Type B pancreatic cell (in vitro differentiated cells): ENCODE data around the gene ERGIC3. TPM values are rescaled to one million over a fixed set of nuclear protein-coding genes. Genes with fewer than 3 reads are reported as not detected.

Source experiments
- DNase-seq: peaks from one replicate; pipeline ENCODE4 v3.0.0; 2021; ENCODE audit warnings: mixed read lengths; ENCODE audit not compliant: unreplicated experiment; ENCODE audit errors: extremely low spot score
- H3K27ac Mint-ChIP-seq: 2 replicates; pipeline ENCODE4 v1.8.0; 2021; ENCODE audit warnings: mild to moderate bottlenecking, mixed read lengths
- H3K27me3 Mint-ChIP-seq: 2 replicates; pipeline ENCODE4 v1.8.0; 2021; ENCODE audit warnings: mixed read lengths
- H3K36me3 Mint-ChIP-seq: 2 replicates; pipeline ENCODE4 v1.8.0; 2021; ENCODE audit warnings: mixed read lengths
- H3K4me1 Mint-ChIP-seq: one replicate; pipeline ENCODE4 v1.8.0; 2021; ENCODE audit warnings: mixed read lengths; ENCODE audit not compliant: unreplicated experiment
- H3K4me3 Mint-ChIP-seq: 2 replicates; pipeline ENCODE4 v1.8.0; 2021; ENCODE audit warnings: mild to moderate bottlenecking, mixed read lengths
- H3K9me3 Mint-ChIP-seq: 2 replicates; pipeline ENCODE4 v1.8.0; 2021; ENCODE audit warnings: mixed read lengths
- CTCF ChIP-seq: fragments of 200-600 bp; sonication (generic); conservative IDR thresholded peaks from 2 replicates; pipeline ENCODE4 v1.5.0; 2021; ENCODE audit warnings: antibody characterized with exemption, mild to moderate bottlenecking
- total RNA-seq: library from RNA; stranded (reverse); gene quantifications from 2 replicates; pipeline ENCODE4 v1.2.1, GENCODE V29; 2021; ENCODE audit warnings: low replicate concordance

The ERGIC3 gene
- total RNA-seq, 1 donor from 2014 or later, result 288 TPM

DNA sequence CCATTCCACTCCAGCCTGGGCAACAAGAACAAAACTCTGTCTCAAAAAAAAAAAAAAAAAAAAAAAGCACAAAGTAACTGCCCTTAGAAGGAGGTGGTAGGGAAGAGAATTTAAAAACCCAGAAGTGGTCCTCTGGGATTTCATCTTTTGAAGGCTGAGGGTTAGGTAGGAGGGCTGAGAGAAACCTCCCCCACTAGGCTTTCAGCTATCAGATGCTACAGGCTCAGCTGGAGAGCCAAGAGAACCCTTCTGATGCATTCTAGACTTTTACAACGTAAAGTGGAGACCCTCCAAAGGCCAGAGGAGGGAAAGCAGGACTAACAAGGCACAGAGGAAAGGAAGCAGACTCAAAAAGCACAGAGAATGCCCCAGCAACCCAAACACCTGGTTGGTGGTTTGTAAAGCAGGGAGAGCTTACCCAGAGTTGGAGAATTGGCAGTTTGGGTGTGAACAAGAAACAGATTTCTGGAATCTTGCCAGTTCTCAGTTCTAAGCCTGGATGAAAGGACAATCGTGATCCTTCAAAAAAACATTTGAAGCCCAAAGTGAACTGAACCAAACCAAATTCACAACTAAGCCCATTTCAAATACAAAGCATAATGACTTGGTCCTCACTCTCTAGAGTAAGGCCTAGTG lies 50.6 kb downstream of the ERGIC3 start:
- H3K27ac Mint-ChIP-seq, result no peak overlapping the region
- no peak for TF ChIP-seq CTCF
- H3K36me3 Mint-ChIP-seq, result no peaks in the 10 kb centered on the region
- no peaks in the 10 kb centered on the region for H3K9me3 Mint-ChIP-seq
- H3K27me3 Mint-ChIP-seq, result peaks cover 14% of the 10 kb centered on the region
- DNase-seq, result no peak
- H3K4me3 Mint-ChIP-seq, result no peak overlapping the region
- no peaks in the 10 kb centered on the region for H3K4me1 Mint-ChIP-seq

- H3K36me3 Mint-ChIP-seq, result no peaks in the 10 kb centered on the region
- H3K4me3 Mint-ChIP-seq, result no peak overlapping the region
- no peak for TF ChIP-seq CTCF
- H3K27me3 Mint-ChIP-seq, result peaks cover 42% of the 10 kb centered on the region
- H3K27ac Mint-ChIP-seq, result no peak overlapping the region
- no peaks in the 10 kb centered on the region for H3K9me3 Mint-ChIP-seq
- DNase-seq, result no peak
- no peaks in the 10 kb centered on the region for H3K4me1 Mint-ChIP-seq
These were observed 53.6 kb downstream of the ERGIC3 start for GRCh38 chr20:35595456-35595855.

DNA sequence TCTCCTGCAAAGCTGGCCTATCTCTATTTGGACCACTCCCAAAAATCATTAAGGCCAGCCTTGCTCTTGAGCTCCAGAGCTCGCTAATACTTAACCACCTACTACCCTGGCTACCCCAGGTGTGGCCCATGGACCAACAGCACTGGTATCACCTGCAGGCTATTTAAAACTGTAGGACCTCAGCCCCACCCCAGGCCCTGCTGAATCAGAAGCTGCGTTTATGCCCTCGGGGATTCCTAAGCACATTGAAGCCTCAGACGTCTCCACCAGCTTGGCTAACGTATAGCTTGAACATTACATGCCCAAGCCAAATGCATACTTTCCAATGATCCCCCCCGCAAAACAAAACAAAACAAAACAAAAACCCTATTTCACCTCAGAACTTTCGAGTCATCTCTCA lies 54.0 kb downstream of the ERGIC3 start:
- Mint-ChIP-seq H3K4me1 (no peaks in the 10 kb centered on the region), H3K27ac (no peak overlapping the region), H3K36me3 (no peaks in the 10 kb centered on the region), H3K27me3 (peaks cover 47% of the 10 kb centered on the region), H3K4me3 (no peak overlapping the region), H3K9me3 (no peaks in the 10 kb centered on the region)
- no peak for TF ChIP-seq CTCF
- DNase-seq, result no peak

- no peak for TF ChIP-seq CTCF
- no peak overlapping the region for H3K27ac Mint-ChIP-seq
- H3K27me3 Mint-ChIP-seq, result peaks cover 56% of the 10 kb centered on the region
- H3K4me3 Mint-ChIP-seq, result no peak overlapping the region
- no peaks in the 10 kb centered on the region for H3K36me3 Mint-ChIP-seq
- no peaks in the 10 kb centered on the region for H3K4me1 Mint-ChIP-seq
- no peak for DNase-seq
- H3K9me3 Mint-ChIP-seq, result no peaks in the 10 kb centered on the region
These were observed 55.3 kb downstream of the ERGIC3 start for GRCh38 chr20:35597186-35597585.

DNA sequence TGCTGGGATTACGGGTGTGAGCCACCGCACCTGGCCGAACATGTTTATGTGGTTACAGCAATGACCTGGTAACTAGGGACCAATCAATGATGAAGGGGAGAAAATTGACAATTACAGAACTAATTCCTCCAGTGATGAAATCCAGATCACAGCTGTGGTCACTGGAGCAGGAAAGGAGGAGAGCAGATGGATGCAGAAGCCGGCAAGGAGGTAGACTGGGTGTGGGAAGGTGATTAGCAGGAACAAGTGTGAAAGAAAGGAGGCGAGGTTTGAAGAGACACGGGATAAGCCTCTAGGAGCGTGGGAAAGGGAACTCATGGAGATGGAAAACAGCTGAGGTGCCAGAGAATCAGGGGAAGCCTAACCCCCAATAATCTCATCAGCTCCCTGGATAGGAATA lies 56.6 kb downstream of the ERGIC3 start:
- no peak for TF ChIP-seq CTCF
- Mint-ChIP-seq H3K9me3 (no peaks in the 10 kb centered on the region), H3K4me3 (no peak overlapping the region), H3K27ac (no peak overlapping the region), H3K36me3 (no peaks in the 10 kb centered on the region), H3K27me3 (peaks cover 68% of the 10 kb centered on the region), H3K4me1 (no peaks in the 10 kb centered on the region)
- no peak for DNase-seq
